ENCODE measurements around the gene SNAPIN.

DNA sequence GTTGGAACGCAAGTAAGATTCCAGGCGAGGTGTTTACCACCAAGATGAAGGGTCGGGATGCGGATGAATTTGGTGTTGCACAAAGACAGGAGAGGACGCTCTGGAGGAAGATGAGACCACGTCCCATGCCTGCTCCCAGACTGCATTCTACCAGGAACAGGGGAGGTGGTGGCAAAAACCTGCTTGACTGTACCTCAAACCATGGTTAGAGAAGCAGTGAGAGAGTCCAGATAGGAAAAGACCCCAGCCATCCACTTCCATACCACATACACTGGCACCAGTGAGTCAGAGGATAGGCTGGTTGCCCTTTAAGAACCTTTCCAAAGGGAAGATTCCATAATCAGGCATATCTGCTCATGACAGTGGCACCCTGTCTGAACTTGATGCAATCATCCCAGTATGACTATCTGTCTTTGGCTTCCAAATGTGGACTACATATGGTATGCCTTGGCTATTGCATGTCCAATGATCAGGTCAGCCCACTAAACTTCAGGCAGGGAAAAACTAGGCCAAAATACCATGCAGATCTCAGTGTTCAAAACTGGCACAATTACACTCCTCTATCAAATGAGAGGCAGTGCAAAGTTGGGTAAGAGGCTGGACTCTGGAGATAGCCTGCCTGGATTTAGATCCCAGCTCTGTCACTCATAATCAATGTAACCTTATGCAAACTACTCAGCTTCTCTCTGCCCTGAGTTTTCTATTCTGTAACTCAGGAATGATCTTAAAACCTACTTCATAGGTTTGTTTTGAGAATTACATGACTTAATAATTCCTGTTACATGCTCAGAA, 40.6 kb downstream of the SNAPIN start:
- TF ChIP-seq, protein P1, sequence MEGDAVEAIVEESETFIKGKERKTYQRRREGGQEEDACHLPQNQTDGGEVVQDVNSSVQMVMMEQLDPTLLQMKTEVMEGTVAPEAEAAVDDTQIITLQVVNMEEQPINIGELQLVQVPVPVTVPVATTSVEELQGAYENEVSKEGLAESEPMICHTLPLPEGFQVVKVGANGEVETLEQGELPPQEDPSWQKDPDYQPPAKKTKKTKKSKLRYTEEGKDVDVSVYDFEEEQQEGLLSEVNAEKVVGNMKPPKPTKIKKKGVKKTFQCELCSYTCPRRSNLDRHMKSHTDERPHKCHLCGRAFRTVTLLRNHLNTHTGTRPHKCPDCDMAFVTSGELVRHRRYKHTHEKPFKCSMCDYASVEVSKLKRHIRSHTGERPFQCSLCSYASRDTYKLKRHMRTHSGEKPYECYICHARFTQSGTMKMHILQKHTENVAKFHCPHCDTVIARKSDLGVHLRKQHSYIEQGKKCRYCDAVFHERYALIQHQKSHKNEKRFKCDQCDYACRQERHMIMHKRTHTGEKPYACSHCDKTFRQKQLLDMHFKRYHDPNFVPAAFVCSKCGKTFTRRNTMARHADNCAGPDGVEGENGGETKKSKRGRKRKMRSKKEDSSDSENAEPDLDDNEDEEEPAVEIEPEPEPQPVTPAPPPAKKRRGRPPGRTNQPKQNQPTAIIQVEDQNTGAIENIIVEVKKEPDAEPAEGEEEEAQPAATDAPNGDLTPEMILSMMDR (IDR thresholded peaks at IDR 0.05): no peak
- TF ChIP-seq POLR2A (IDR thresholded peaks at IDR 0.05) (no peak), EP300 (IDR thresholded peaks at IDR 0.05) (no peak)

Data from ovary (tissue), 3 donors.